ACHN (cell line): ENCODE data around the gene PADI4.
A peak's percentile ranks its signal among the peaks of the same experiment; 100 is the strongest.

Experiments
- DNase-seq: peaks from one replicate; pipeline ENCODE4 v3.0.0-alpha.2; 2015
- in situ Hi-C: cut with HindIII; loops from 2 replicates; pipeline ENCODE4 v1.10.0; 2017; ENCODE audit warnings: low sequenced_read_pairs, low pct_ligation_motif_present, low pct_unique_long_range_greater_than_20kb

PADI4 gene

DNA sequence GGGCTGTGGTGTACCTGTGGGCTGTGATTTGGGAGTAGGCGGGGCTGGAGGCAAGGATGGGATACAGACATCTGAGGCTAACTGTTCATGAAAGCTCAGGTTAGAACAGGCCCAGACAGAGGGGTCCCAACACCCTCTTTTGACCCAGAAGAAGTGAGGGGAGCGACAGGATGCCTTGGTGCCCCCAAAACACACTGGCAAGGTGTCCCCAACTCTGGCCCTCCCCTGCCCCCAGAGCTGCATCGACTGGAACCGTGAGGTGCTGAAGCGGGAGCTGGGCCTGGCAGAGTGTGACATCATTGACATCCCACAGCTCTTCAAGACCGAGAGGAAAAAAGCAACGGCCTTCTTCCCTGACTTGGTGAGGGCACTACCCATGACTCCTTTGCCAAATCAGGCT lies 27.6 kb upstream of the PADI4 start:
- in situ Hi-C loops, result no loop called here
- DNase-seq, result no peak

DNA sequence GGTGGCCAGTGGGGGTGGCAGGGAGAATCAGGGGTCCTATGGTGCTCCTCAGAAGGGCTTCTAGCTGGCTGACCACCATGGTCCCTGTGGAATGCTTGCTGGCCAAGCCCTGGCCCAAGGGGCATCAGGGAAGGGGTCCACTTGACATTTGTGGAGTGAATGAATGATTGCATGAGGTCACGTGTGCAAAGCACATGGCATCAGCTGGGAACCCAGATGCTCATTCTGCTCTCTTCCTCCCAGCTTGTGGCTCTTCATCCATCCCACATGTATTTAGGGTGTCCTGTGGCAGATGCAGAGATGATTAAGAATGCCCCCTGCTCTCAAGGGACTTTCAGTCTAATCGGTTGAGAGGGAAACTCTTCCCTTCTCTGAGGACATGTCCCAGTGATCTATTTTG lies 27.1 kb upstream of the PADI4 start:
- no peak for DNase-seq
- in situ Hi-C loops, result no loop called here

DNA sequence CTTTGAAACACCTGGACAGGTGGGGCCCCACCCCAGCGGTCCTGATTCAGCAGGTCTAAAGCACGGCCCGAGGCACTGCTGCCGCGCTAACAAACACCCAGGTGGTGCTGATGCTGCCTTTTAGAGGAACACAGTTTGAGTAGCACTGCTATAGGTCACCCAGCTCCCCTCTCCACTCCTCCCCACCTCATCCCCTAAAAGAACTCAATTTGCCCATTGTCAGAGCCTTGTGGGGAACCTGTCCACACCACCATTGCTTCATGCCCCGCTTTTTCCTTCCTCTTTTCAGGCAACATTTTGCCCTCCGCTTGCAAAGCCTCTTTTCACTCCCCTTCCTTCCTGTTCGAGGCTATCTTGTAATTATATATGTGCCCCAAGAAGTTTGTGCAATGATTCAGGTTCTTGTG lies 26.2 kb upstream of the PADI4 start:
- in situ Hi-C loops, result no loop called here
- DNase-seq, result no peak

DNA sequence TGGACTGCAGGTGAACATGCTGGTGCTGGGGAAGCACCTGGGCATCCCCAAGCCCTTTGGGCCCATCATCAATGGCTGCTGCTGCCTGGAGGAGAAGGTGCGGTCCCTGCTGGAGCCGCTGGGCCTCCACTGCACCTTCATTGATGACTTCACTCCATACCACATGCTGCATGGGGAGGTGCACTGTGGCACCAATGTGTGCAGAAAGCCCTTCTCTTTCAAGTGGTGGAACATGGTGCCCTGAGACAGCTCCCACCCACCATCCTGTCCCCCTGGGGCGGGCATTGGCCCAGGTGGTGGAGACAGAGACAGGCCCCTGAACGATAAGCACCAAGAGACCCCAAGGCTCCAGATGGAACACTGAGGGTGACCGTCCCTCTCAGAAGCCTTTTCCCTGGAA lies 25.2 kb upstream of the PADI4 start:
- no peak for DNase-seq
- in situ Hi-C loops, result no loop called here

DNA sequence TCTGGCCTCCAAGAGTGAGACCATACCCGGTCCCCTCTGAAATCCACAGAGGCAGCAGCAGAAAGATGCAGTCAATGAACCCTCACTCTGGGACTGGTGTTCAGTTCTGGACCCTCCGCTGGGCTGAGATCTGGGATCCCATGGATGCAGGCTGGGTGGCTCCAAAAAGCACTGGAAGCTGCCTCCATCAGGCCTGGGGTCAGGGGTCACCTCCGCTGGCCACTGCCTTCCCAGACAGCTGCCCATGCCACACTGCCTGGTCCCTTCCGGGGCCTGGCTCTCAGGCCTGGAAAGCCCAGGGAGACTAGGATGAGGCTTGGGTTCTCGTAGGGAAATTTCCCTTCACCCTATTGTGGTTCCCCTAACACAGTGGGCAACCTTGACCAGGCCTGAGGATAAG lies 21.4 kb upstream of the PADI4 start:
- in situ Hi-C loops, result no loop called here
- DNase-seq, result no peak

DNA sequence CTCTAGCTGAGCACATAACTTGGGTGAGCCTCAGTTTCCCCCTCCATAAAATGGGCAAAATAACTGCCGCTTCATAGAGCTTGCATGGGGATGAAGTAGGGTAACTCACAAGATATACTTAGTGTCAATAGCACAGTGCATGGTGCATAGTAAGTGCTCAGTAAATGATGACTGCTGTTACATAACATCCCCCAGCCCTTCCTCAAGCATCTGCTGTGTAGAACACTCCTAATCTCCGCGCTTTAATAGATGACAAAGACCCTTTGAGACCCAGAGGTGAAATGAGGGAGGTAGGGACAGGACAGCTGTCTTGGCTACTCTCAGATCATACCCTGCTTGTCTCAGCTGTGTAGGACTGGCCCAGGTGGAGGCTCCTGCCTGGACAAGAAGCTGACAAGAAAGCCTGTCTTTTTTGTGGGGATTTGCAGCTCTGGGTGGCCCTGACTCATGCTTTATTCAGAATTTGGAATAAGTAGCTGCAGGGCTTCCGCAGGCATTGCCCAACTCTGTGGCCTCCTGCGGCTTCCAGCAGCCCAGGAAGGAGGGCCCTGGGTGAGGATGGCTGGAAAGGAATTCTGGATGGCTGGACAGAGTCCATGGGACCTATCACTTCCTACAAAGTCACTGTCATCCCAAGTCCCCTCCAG lies 20.7 kb upstream of the PADI4 start:
- peak; percentile 72 for DNase-seq
- in situ Hi-C loops, result no loop called here

DNA sequence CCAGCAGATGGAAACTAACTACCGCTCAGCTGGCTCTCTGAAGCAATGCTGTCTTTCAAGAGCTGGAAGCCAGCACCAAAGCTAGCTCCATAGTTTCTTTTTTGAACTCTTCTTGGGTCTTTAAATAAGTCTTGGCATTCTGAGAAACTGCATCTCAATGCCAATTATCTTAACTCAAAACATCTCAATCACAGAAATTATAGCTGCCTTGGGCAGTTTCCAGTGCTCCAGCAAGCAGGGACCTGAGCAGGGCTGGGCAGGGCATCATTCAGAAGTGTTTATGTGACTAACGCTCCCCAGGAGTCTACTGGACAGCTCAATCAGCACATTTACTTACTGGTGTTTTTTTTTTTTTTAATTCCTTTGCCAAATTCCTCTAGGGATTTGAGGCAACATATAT lies 18.3 kb upstream of the PADI4 start:
- DNase-seq, result no peak
- in situ Hi-C loops, result no loop called here

DNA sequence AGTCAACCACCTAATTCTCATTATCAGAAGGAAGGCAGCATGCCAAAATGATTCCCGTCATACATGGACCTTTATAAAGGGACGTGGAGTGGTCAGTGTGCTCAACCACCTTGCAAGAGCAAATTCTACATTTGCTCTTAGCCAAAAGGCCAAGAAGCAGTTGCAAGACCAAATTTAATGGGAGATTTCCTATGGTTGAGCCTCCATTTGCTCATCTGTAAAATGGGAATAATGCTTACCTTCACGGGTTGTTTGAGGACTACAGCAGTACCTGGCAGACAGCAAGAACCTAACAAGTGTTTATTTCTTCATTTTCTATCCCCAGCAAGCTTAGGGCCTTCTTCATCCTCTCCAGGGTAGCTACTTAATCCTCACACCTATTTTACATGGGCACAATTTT lies 17.4 kb upstream of the PADI4 start:
- no peak for DNase-seq
- in situ Hi-C loops, result no loop called here

DNA sequence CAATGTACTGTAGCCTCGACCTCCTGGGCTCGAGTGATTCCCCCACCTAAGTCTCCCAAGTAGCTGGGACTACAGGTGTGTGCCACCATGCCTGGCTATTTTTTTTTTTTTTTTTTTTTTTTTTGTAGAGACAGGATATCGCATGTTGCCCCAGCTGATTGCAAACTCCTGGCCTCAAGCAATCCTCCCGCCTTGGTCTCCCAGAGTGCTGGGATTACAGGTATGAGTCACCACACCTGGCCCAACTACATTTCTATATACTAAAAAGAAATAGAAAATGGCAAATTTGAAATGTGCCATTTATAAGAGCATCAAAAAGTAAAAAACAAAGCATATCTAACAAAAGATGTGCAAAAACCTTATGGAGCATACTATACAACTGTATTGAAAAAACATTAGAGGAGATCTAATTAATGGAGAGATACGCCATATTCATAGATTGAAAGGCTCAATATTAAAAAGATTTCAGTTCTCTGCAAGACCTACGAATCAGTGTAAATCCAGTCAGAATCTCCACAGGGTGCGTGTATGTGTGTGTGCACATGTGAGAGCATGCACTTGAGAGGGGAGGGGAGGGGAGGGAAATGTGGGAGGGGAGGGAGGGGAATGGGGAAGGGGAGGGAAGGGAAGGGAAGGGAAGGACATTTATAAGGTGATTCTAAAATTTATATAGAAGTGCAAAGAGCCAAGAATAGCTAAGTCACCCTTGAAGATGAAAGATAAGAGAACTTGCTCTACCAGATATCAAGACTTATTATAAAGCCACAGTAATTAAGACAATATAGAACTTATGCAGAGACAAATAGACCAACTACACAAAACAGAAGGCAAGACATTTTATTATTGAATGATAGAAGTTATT lies 15.5 kb upstream of the PADI4 start:
- no peak for DNase-seq
- in situ Hi-C loops, result no loop called here

DNA sequence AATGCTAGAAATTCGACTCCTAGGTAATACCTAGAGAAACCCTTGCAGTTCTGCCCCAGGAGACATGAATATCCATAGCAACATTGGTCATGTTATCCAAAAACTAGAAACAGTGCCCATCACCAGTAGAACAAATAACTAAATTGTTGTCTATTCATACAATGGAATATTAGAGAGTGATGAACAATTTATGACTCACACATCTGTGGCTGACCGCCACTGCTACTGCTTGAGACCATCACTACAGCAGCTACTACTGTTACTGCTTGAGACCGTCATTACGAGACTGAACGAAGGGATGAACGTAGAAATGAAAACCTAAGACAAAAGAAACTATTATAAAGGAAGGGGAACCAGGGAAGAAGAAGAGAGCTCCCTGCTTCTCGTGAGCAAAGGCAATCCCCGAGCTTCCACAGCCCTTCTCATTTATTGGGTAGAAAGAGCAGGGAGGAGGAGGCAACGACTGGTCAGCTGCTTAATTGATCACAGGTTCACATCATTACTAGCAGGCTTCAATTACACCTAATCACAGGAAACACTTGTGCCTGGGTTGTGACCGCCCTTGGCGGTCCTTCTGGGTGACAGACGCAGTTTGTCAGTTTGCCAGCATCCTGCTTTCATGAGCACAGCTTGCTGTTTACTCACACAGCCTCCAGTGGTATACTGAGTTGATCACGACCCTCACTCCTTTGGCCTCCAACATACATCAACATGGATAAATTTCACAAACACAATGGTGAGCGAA lies 14.1 kb upstream of the PADI4 start:
- no peak for DNase-seq

DNA sequence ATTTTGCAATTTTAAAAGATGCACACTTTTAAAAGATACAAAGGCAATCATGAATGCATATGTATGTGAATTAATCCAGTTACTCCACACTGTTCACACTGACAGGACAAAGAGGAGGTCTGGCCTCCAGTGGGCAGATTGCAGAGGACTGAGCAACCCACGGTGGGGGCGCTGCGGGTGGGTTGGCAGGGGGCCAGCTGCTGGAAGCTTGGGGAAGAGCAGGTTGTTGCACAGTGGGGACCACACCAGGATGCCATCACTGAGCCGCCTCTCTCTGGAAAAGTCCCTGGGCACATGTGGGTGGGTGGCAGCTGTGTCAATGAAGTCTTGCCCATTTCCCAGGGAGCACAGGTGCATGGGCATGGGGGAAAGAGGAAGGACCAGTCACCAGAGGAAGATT lies 12.7 kb upstream of the PADI4 start:
- in situ Hi-C loops, result no loop called here

More for the DNA sequence above, 14.1 kb upstream of the PADI4 start:
- in situ Hi-C loops, result no loop called here

DNA sequence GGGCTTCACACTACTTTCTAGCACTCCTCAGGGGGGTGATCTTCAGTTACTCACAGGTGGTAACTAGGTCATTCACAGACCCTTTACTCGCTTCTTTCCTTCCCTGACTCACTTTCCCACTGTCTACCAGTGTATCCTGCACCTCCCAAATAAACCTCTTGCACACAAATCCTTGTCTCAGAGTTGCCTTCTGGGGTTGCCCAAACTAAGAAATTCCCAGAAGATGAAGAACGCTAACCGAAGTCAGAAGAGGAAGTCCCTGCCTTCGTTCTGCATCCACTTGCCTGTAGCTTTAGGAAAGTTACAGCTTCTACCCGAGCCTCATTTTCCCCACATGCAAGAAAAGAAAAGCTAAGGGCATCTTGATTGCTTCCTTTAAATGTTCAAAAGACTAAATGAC lies 11.9 kb upstream of the PADI4 start:
- DNase-seq, result no peak
- in situ Hi-C loops, result no loop called here

More for the DNA sequence above, 12.7 kb upstream of the PADI4 start:
- DNase-seq, result no peak

DNA sequence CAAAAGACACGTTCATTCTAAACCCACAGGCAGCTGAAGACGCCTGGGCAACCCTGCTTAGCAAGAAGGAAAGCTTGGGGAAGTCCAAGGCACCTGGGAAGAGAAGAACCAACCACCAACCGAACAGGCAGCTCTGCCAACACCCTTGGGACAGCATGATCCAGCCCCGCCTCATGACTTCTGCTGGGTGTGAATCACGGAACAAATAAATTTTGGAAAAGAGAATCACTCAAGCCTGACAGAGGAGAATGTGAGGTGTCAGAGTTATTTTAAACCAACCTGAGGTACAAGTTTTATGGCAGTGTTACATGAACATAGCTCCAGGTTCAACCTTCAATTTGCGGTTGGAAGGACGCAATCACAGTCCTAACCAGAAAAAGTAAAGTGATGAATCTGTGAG lies 10.0 kb upstream of the PADI4 start:
- DNase-seq, result no peak
- in situ Hi-C loops, result no loop called here

DNA sequence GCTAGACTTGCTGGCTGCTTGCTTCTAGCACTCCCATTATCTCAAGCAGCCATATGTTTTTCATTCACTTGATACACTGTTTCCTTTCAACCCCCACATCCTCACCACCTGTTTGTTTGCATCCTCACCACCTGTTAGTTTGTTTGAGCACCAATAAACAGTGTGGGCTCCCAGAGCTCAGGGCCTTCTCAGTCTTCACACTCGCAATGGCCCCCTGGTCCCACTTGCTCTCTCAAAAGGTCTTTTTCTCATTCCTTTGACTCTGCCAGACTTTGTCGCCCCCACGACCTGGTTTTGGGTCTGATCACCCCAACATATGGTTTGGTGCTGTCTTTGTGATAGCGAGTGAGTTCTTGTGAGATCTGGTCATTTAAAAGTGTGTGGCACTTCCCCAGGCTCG lies 6.2 kb upstream of the PADI4 start:
- in situ Hi-C loops, result no loop called here
- DNase-seq, result no peak

DNA sequence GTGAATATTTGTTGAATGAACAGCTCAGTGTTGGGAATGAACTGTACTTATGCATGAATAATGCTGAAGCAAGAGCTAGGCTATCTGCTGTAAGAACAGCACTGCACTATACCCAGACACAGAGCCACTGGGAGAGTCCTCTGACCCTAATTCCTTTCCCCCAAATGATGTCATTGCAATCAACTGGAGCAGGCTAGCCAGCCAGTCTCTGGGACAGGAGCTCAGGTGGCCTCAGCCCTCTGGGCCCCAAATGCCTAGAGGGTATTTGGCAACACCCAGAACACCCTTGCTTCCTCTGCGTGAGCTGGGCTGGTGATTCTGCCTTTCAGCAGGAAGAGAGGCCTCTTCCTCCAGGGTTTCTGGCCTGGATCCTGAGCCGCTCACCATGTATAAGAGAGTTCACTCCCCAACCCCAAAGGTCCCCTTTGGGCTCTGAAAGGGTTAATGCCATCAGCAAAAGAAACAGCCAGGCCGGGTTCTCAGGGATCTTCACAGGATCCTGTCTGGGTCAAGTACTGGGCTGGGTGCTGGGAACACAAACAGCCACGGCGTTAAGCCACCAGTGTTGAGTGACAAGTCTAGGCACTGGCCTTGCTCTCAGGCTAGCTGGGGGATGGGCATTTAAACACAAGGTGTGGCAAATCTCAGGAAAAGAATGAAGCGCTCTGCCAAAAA lies 3.7 kb upstream of the PADI4 start:
- DNase-seq, result no peak
- in situ Hi-C loops, result no loop called here

DNA sequence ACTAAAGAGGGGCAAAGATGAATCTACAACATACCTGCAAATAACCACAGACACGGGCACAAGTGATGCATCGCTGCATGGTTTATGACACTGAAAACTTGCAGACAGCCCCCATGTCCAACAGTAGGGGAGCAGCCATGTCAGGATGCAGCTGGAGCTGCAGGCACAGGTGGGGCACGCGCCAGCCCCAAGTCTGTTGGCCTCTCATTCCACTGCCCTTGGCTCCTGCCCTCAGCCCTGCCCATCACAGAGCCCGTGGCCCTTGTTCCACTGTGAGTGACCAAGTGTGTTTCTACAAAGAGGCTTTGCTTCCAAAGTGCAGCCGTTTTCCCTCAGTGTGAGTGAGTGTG lies 3.2 kb upstream of the PADI4 start:
- in situ Hi-C loops, result no loop called here
- no peak for DNase-seq

DNA sequence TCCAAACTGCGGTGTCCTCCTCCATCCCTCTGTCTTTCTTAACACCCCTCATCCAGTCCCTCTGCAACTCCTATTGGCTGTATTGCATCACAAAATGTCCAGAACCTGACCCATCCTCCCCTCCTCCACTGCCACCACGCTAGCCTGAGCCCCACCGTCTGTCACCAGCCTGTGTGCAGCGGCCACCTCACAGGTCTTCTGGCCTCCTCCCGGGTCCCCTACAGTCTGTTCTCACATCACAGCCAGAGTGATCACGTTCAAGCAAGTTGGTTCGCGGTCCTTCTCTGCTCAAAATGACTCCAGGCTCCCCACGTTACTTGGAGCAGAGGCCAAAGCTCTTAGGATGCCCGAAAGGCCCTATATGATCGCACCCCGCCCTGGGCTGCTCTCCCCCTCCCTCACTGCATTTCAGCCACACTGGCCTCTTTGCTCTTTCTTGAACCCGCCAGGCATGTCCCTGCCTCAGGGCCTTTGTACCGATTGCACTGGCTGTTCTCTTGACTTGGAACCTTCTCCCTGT lies 2.4 kb upstream of the PADI4 start:
- DNase-seq, result no peak
- in situ Hi-C loops, result no loop called here

DNA sequence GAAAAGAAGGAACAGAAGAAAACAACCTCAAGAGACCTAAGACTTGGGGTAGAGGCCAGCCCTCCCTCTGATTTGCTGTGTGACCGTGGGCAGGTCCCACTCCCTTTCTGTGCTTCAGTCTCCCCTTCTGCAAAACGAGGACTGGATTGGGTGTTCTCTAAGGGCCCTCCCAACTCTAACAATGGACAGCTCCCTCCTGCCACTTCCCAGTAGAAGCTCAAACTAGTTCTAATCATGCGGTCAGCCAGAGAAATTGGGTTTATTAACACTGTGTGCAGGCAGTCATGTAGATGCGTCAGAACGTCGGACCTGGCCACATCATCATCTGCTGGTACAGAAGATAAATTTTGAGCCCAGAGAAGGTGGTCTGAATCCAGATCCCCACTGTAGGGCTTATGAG lies 1.6 kb upstream of the PADI4 start:
- in situ Hi-C loops, result no loop called here
- DNase-seq, result no peak

DNA sequence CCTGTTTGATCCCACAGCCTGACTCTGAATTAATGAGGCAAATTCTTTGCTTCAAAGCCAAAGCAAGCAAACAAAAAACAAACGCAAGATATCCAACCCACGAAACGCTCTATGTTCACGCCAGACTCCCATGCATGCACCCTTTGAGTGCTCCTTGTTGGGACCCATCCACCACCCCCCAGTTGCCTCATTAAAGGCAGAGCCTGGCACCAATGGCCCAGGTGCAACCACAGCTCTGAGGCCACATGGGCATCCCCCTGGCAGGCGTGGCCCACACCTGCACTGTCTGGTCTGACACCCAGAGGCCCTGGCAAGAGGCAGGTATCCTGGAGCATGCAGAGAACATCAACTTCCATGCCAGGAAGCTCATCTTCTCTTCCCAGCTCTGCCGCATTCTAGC lies 1.1 kb upstream of the PADI4 start:
- no peak for DNase-seq
- in situ Hi-C loops, result no loop called here
